Measurements from ENCODE around the gene SPTLC3. TPM values are rescaled to one million over a fixed set of nuclear protein-coding genes. Genes with fewer than 3 reads are reported as not detected.

The SPTLC3 gene
- polyA plus RNA-seq, 1 of the 3 experiments (the other 2 are of a cell fraction): 0.02 TPM

- TF ChIP-seq GATA2 (CRISPR knock-in tag; IDR thresholded peaks at IDR 0.05) (no peak), CTCF (IDR thresholded peaks at IDR 0.05) (no peak), TCF12 (IDR thresholded peaks at IDR 0.05) (no peak), ELF1 (IDR thresholded peaks at IDR 0.05) (no peak)
Observed at GRCh38 chr20:13031751-13032150, 23.0 kb downstream of the SPTLC3 start (continued).

- Histone ChIP-seq H3K9me2 (no peaks in the 10 kb centered on the region), H3K4me1 (ENCODE audit: control insufficient read depth in 1 of 2, insufficient read depth in 2 of 2, low read depth in 1 of 2, low read length in 1 of 2) (no peaks in the 10 kb centered on the region), H2AFZ (ENCODE audit: low read depth) (no peak overlapping the region), H3K9ac (no peak overlapping the region), H3K4me2 (no peak overlapping the region), H3K27me3 (ENCODE audit: insufficient read depth) (no peaks in the 10 kb centered on the region), H3K9me3 (no peaks in the 10 kb centered on the region), H3K36me3 (replicated peaks in 1 of 2; ENCODE audit: control insufficient read depth in 1 of 2, insufficient read depth in 2 of 2, low read length in 1 of 2) (no peaks in the 10 kb centered on the region), H3F3A (replicated peaks; ENCODE audit: insufficient read depth) (no peaks in the 10 kb centered on the region), H3K27ac (ENCODE audit: low read depth in 2 of 2, low read length in 1 of 2) (no peak overlapping the region), H4K20me1 (ENCODE audit: insufficient read depth) (no peaks in the 10 kb centered on the region), H3K4me3 (ENCODE audit: low read depth in 2 of 2, low read length in 1 of 2) (no peak overlapping the region), H3K79me2 (ENCODE audit: insufficient read depth) (no peaks in the 10 kb centered on the region)
- TF ChIP-seq EZH2phosphoT487 (IDR thresholded peaks at IDR 0.05; ENCODE audit: borderline replicate concordance, low read depth) (no peak), YY1 (IDR thresholded peaks at IDR 0.05; ENCODE audit: low read depth) (no peak), ELF1 (IDR thresholded peaks at IDR 0.05) (no peak), FOXM1 (IDR thresholded peaks at IDR 0.05; ENCODE audit: low read depth) (no peak), RCOR1 (IDR thresholded peaks at IDR 0.05; ENCODE audit: low read length) (no peak), REST (IDR thresholded peaks at IDR 0.05; ENCODE audit: low read depth, low read length) (no peak), NFIC (IDR thresholded peaks at IDR 0.05; ENCODE audit: borderline replicate concordance) (no peak), SIN3A (IDR thresholded peaks at IDR 0.05; ENCODE audit: borderline replicate concordance, low read depth, low read length) (no peak), USF1 (IDR thresholded peaks at IDR 0.05; ENCODE audit: borderline replicate concordance, low read depth) (no peak), SMC3 (IDR thresholded peaks at IDR 0.05; ENCODE audit: low read depth, low read length) (no peak), CTCF (IDR thresholded peaks at IDR 0.05) (no peak), IRF3 (IDR thresholded peaks at IDR 0.05; ENCODE audit: low read depth, low read length) (no peak)
- POLR2A ChIA-PET: no interaction called here
- no peak for DNase-seq
- CTCF ChIA-PET: no interaction called here
Observed at GRCh38 chr20:13034115-13034514, 25.3 kb downstream of the SPTLC3 start.

Data from SK-N-SH (cell line).